NCI-H446 (cell line): Measurements from ENCODE around the gene STK32B.

Experiments
- DNase-seq, 2 experiments: peaks; one replicate each; lab custom pipeline; 2025; lab: John Stamatoyannopoulos, UW

STK32B gene

GRCh38 chr4:5446595-5447226, 395.4 kb downstream of the STK32B start:
- no peak for DNase-seq

- no peak for DNase-seq
Measured at GRCh38 chr4:5447755-5448154, 396.5 kb downstream of the STK32B start.

GRCh38 chr4:5448221-5448620, 396.9 kb downstream of the STK32B start:
- no peak for DNase-seq

GRCh38 chr4:5451243-5451642, 400.0 kb downstream of the STK32B start:
- no peak for DNase-seq

- DNase-seq: no peak
Measured at GRCh38 chr4:5452156-5452555, 400.9 kb downstream of the STK32B start.

- DNase-seq: no peak
Measured at GRCh38 chr4:5455003-5455585, 403.8 kb downstream of the STK32B start.

GRCh38 chr4:5456296-5456845, 405.1 kb downstream of the STK32B start:
- DNase-seq: no peak

- no peak for DNase-seq
Measured at GRCh38 chr4:5458676-5459075, 407.4 kb downstream of the STK32B start.

- no peak for DNase-seq
Measured at GRCh38 chr4:5459236-5459635, 408.0 kb downstream of the STK32B start.

GRCh38 chr4:5460106-5460801, 409.0 kb downstream of the STK32B start:
- no peak for DNase-seq

- DNase-seq: no peak
Measured at GRCh38 chr4:5461477-5461876, 410.2 kb downstream of the STK32B start.

- DNase-seq: no peak
Measured at GRCh38 chr4:5462254-5462835, 411.1 kb downstream of the STK32B start.

- DNase-seq: no peak
Measured at GRCh38 chr4:5462896-5463295, 411.6 kb downstream of the STK32B start.

GRCh38 chr4:5463361-5463760, 412.1 kb downstream of the STK32B start:
- DNase-seq: no peak

GRCh38 chr4:5463936-5464650, 412.8 kb downstream of the STK32B start:
- DNase-seq: no peak

- no peak for DNase-seq
Measured at GRCh38 chr4:5465529-5465928, 414.2 kb downstream of the STK32B start.

- DNase-seq: no peak
Measured at GRCh38 chr4:5465956-5466355, 414.7 kb downstream of the STK32B start.

- DNase-seq: no peak
Measured at GRCh38 chr4:5467111-5467510, 415.8 kb downstream of the STK32B start.

GRCh38 chr4:5469151-5469775, 418.0 kb downstream of the STK32B start:
- DNase-seq: no peak

- DNase-seq: no peak
Measured at GRCh38 chr4:5469861-5470260, 418.6 kb downstream of the STK32B start.

GRCh38 chr4:5470318-5471198, 419.3 kb downstream of the STK32B start:
- DNase-seq: no peak
